C4-2B (cell line): ENCODE measurements around the gene TGFBR3.

Source experiments
- CTCF ChIP-seq: fragments of 450-650 bp; conservative IDR thresholded peaks from 2 replicates; pipeline ENCODE4 v1.5.1; 2017; ENCODE audit warnings: mild to moderate bottlenecking
- ZFX ChIP-seq: fragments of 450-650 bp; IDR thresholded peaks from 2 replicates; pipeline ENCODE4 v1.6.1; 2017

GRCh38 chr1:91816031-91816430 is 69.9 kb downstream of the TGFBR3 start:
- TF ChIP-seq CTCF = no peak
- TF ChIP-seq ZFX = no peak
